HG03060 (cell line): ENCODE results near the gene BUD13.

Source experiments
- ATAC-seq: cut with Tn5 transposase; IDR thresholded peaks from one replicate; pipeline ENCODE4 v1.9.1; 2021; ENCODE audit warnings: low read depth, moderate number of reproducible peaks; ENCODE audit not compliant: unreplicated experiment

BUD13 gene

GRCh38 chr11:116792869-116793771 is 20.3 kb upstream of the BUD13 start:
- no peak for ATAC-seq

GRCh38 chr11:116792144-116792868 is 19.5 kb upstream of the BUD13 start:
- ATAC-seq, result no peak

GRCh38 chr11:116791813-116792143 is 19.0 kb upstream of the BUD13 start, which contains the start of gene APOA5:
Gene APOA5, minus strand, starts transcription at chr11:116791879. Its CDS starts 19 bp downstream, at chr11:116791860.
- no peak for ATAC-seq

- no peak for ATAC-seq
Observed at GRCh38 chr11:116791002-116791812, 18.4 kb upstream of the BUD13 start.

- ATAC-seq, result no peak
Observed at GRCh38 chr11:116790167-116791001, 17.6 kb upstream of the BUD13 start.

GRCh38 chr11:116788975-116789374 is 16.2 kb upstream of the BUD13 start:
- no peak for ATAC-seq

- ATAC-seq, result no peak
Observed at GRCh38 chr11:116788534-116788933, 15.7 kb upstream of the BUD13 start.

- ATAC-seq, result no peak
Observed at GRCh38 chr11:116787786-116788486, 15.1 kb upstream of the BUD13 start, which contains the start of gene ZPR1. Gene ZPR1, minus strand, starts transcription at chr11:116788023. Its CDS starts 33 bp downstream, at chr11:116787990.

- ATAC-seq, result no peak
Observed at GRCh38 chr11:116787436-116787785, 14.6 kb upstream of the BUD13 start.

- no peak for ATAC-seq
Observed at GRCh38 chr11:116786966-116787365, 14.2 kb upstream of the BUD13 start.

- ATAC-seq, result no peak
Observed at GRCh38 chr11:116786326-116786725, 13.5 kb upstream of the BUD13 start.

GRCh38 chr11:116782728-116783127 is 9.9 kb upstream of the BUD13 start:
- ATAC-seq, result no peak

GRCh38 chr11:116778556-116778955 is 5.8 kb upstream of the BUD13 start:
- ATAC-seq, result no peak

GRCh38 chr11:116777056-116777455 is 4.3 kb upstream of the BUD13 start:
- ATAC-seq, result no peak

- no peak for ATAC-seq
Observed at GRCh38 chr11:116776522-116776984, 3.8 kb upstream of the BUD13 start.

GRCh38 chr11:116775975-116776374 is 3.2 kb upstream of the BUD13 start:
- no peak for ATAC-seq

GRCh38 chr11:116774661-116775060 is 1.9 kb upstream of the BUD13 start:
- ATAC-seq, result no peak

GRCh38 chr11:116773203-116774097 is 663 bp upstream of the BUD13 start:
- ATAC-seq, result no peak
